Dedifferentiated amniotic fluid mesenchymal stem cell (primary cell): ENCODE results near the gene PLXNA1.

ENCODE experiments used
- DNase-seq: peaks from one replicate; pipeline ENCODE4 v3.0.0-alpha.2; 2016; ENCODE audit errors: extremely low spot score

Gene PLXNA1

GRCh38 chr3:126982471-126983175 is at the start of gene PLXNA1:
TSS of gene PLXNA1 (plus strand) at chr3:126983115. CDS start at chr3:126988594, 5,479 bp downstream.
- peak; percentile 54 for DNase-seq

DNA sequence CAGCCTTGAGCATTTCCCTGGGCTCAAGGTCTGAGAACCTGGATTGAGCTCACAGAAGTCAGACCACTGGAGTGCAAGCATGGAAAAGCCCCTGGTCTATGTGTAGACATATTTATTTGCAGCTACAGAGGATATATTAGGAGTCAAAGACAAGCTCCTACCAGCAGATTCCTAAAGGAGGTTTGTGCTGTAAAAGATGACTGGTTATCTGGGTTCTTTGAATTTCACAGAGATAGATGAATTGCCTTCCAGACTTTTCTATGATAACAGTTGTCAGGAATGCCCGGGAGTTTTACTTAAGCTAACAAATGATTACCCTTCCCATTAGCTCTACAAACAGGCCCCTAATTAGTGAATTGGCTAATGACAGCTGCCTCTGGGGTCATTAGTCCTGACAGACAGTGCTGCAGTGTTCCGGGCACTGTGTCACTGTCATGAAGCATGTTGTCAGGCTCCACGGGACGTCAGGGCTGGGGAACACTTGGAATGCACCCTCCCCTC is 48.8 kb upstream of the PLXNA1 start:
- DNase-seq, result no peak

DNA sequence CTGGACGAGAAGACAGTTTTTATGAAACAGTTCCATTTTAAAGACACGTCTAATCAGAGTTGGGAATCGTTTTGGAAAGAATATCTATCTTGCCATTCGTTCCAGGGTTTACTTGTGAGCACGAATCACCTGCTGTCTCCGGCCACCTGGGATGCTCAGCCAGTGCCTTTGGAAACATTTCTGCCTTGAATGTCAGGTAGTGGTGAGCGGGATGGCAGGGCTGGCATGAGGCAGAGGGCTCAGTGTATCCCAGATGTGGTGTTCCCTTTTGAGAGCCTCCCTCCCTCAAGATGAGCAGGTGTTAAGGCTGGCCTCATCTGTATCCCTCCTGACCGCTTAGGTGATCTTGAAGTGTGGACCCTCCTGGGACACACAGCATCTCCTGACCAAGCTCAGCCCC is 47.9 kb upstream of the PLXNA1 start:
- no peak for DNase-seq

DNA sequence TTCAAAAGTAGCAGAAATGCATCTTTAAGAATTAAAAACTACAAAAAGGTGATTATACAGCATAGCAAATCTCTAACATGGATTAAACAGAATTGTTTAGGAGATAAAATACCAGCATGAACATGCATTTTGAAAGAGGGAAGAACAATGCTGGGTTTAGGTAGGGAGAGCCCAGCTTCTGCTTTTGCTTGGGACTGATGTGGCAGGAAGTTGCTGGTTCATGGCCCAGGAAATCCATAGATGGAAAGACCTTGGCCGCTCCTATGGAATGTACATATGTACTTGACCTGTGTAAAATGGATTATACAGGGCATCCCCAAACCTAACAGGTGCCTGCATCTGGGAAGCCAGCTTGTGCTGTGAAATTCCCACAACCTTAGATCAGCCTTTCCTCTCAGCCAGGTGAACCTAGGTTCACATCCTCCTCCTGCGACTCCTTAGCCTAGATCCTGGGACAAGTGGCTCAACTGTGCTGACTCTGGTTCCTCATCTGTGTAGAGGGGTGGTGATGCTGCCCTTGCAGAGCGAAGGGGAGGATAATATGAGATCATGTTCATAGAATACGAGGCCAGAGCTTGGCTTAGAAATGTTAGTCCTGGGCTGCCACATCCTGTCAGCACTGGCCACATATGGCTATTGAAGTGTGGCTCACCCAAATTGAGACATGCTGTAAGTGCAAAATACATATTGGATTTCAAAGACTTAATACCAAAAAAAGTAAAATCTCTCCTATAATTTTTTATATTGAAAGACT is 47.0 kb upstream of the PLXNA1 start:
- DNase-seq, result no peak

DNA sequence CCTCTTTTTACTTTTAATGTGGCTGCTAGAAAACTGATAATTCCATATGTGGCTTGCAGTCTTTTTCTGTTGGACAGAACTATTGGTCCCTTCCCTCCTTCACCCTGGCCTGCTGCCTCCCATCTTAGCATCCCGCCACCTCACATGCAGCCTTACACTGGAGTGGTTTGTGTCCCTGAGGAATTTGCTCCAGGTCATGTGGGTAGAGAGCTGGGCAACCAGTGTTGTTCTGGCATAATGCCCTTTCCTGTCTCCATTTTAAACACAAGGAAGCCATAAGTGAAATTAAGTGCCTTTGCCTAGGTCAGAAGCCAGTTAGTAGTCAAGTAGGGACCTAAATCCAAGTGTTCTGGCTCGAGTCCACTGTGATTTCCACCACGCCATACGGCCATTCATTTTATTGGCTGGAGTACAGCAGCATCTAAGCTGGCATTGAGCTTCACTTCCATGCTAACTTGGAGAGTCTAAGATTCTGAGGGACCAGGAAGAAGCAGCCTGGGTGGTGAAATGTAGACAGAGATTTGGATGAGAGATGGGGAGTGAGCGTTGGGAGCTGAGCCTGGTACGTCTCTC is 46.0 kb upstream of the PLXNA1 start:
- no peak for DNase-seq

GRCh38 chr3:126937533-126937932 is 45.4 kb upstream of the PLXNA1 start:
- DNase-seq, result no peak

DNA sequence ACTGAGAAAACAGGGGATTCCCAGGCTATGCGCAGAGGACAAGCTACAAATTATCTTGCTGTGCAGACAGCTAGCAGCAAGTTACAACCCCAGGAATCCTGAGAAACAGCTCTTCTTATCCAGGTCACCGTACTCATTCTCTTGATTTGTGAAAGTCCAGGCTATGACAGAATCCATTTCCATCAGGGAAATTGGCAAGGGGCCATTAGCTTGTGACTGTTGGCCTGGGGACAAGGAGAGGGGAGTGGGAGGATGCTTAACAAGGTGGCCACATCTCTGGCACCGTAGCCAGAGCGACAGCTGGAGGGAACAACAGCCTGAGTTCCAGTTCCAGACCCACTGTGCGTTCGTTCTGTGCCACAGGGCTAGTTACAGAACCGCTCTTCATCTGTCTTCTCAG is 44.9 kb upstream of the PLXNA1 start:
- no peak for DNase-seq

DNA sequence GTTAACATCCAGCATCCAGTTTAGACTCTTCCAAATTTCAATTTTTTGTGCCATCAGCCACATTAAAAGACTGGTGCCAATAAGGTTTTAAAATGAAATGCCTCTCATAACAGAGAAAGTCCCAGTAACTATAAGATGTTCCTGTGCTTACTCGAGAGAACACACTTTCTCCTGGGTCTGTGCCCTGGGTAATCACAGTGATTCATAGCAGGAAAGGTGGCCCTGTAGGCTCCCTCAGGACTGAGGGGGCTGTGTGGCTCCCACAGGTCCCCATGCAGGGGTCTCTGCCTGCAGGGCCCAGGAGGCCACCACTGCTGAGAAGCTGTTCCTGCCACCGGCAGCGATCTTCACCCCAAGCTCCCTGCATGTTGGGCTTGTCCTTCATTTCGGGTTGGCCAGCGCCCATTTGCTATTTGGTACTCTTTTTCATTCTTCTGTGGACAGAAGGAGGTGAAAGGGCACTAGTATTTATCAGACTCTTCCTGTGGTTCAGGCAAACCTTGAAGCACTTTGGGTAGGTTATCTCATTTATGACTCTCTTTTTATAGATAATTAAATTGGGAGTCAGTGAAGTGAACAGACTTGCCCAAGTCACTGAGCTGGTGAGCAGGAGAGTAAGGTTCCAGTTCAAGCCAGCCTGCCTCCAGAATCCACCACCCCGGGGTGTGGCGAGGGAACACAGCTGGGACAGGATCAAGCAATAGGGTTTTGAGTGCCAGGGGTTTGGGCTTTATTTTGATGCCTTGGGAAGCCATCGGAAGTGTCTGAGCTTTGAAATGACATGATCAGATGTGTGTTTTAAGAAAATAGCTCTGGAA is 44.2 kb upstream of the PLXNA1 start:
- no peak for DNase-seq

DNA sequence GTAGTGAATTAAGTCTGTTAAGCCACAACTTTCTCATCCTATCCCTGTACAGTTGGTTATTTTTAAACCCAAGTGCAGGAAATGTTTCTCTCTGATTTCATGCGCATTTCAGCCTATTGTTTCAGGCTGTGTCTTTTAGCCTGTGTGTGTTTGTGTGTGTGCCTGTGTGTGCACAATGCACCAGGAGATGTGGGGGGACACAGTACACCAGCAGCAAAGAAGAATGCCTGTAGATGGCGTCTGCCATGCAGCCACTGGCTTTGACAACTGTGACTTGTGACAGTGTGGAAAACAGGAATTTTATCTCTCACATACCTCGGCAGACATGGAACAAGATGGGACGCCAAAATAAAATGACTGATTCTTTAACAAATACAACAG is 43.6 kb upstream of the PLXNA1 start:
- no peak for DNase-seq

DNA sequence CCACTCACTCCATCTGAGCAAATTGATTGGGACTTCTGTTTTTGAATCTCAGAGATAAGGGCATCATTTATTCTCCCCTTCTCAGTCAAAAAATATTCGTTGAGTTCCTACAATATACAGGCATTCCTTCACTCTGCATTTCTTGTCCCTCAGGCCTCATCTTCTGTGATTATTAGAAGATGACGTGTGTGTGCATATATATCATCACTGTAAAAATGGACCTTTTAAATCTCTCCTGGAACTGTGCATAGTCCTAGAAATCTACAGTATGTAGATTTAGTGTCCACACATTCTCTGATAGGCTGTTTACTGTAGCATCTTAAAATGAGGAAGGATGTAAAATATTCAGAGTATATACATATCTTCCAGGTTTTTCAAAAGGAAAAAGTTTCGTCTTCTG is 43.2 kb upstream of the PLXNA1 start:
- no peak for DNase-seq

DNA sequence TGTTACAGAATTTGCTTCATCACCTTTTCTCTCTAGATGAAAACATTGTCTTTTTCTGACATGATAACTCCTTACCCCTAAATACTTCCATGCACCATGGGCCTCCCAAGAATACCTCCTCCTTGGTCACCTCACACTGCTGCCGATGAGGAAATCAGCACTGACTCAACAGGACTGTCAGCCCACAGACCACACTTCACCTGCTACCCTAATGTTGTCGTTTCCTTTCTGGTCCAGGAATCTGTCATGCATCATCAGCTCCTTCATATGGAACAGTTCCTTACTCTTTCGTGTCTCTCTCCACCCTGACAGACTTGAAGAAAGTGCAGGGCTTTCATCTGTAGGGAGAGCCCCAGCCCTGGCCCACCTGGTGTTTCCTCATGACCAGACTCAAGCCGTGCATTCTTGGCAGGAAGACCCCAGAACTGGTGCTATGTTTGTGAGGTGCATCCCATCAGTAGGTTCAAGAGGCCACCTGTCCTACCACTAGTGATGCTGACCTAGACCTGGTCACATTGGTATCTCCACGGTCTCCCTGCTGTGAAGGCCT is 41.1 kb upstream of the PLXNA1 start:
- no peak for DNase-seq

DNA sequence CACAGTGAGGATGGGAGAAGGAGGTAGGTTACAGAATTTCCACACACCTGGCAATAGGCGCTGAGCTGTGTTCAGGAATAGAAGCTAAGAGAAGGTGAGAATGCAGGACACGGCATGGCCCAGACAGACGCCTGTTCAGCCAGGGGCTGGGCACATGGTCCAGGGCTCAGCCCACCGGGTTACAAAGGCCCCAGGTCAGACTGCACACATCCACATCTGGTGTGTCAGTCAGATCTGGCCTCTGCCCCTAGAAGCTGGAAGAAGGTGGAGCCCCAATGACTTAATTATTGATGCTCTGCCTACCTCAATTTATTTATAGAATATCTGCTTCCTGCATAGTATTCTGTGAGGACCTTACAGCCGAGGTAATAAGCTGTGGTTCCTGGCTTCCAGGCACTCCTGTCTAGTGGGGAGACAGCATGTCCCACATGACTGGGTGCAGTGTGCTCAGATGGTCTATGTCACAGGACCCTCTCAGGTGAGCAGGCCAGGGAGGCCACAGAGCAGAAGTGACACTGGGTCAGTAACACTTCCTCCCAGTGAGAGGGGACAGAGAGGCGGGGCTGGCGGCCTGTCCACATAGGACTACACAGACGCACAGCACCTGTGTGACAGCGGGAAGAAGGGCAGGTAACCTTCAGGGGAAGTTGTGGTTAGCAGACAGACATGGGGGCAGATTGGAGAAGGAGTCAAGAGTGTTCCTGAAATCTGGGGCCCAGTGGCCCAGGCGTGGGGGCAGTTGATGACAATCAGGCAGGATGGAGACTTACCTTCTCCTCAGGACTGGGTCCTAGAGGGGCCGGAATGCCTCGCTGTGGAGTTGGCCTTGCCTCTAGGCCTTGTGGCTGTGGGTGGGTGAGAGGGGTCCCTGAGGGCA is 38.6 kb upstream of the PLXNA1 start:
- no peak for DNase-seq

DNA sequence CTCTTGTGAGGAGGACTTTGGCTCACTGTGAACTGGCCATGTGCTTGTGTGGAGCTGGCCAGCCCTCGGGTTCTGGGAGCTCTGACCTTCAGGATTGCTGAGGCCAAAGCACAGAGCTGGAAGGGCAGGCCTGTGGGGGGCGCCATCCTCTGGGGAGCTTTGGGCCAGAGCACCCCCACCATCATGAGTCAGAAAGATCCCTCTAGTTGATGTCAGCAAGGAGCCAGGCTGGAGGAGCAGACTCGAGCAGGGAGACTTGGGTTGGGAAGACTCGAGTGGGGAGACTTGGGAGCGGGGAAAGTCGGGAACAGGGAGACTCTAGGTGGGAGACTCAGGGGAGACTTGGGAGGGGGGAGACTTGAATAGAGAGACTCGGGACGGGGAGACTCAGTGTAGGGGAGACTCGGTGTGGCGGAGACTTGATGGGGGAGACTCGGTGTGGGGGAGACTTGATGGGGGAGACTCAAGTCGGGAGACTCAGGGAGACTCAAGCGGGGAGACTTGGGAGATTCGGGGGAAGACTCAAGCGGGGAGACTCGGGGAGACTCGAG is 37.7 kb upstream of the PLXNA1 start:
- no peak for DNase-seq

DNA sequence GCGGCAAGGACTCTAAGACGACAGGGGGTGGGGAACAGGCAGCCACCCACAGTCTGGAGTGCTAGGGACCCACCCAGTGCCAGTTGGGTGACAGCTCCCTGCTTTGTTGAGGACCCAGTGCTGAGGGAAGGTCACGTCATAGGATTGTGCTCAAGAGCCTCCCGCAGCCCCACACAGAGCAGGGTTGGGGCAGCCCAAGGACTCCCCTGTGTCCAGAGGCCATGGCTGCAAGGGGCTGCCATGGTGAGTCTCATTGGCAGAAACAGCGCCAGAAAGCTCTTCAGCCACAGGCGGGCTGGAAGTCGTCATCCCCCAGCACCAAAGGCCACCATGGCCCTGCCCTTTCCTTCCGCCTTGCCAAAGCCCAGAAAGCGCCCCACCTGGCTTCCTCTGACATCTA is 37.0 kb upstream of the PLXNA1 start:
- DNase-seq, result no peak

DNA sequence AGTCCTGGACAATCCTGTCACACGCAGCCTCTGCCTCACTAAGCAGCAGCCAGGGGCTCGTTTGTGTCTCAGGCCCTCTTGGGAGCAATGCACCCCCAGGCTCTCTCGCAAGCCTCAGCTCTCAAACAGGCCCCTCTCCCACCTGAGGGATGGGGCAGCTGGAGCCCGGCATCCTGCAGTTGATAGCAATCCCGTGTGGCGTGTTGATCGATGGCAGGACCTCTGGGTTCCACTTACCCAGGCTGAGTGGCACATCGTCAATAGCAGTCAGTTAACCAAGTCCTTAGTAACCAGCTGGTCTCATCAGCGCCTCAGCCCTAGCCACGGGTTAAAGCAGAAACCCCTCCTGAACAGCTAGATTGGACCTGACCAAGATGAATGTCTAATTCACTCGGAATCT is 36.5 kb upstream of the PLXNA1 start:
- no peak for DNase-seq

DNA sequence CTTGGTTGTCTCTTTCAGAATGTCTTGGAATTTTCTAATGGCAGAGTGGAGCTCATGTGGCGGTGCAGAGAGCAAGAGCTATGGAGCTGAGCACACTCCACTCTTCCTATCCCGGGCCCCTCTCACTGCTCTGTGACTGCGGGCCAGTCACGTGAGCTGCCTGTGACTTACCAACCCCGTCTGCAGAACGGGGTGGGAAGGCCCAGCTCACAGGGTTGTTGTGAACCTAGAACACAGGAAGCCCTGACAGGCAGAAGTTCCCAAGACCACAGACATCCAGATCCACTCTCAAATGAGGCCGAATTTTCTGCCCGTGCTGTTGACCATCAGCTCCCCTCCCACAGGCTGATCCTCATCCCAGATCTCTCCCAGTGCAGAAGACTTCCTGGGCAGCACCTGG is 35.5 kb upstream of the PLXNA1 start:
- DNase-seq, result no peak

- DNase-seq, result no peak
These were observed 33.9 kb upstream of the PLXNA1 start for GRCh38 chr3:126948980-126949535.

GRCh38 chr3:126951561-126951960 is 31.4 kb upstream of the PLXNA1 start:
- no peak for DNase-seq

DNA sequence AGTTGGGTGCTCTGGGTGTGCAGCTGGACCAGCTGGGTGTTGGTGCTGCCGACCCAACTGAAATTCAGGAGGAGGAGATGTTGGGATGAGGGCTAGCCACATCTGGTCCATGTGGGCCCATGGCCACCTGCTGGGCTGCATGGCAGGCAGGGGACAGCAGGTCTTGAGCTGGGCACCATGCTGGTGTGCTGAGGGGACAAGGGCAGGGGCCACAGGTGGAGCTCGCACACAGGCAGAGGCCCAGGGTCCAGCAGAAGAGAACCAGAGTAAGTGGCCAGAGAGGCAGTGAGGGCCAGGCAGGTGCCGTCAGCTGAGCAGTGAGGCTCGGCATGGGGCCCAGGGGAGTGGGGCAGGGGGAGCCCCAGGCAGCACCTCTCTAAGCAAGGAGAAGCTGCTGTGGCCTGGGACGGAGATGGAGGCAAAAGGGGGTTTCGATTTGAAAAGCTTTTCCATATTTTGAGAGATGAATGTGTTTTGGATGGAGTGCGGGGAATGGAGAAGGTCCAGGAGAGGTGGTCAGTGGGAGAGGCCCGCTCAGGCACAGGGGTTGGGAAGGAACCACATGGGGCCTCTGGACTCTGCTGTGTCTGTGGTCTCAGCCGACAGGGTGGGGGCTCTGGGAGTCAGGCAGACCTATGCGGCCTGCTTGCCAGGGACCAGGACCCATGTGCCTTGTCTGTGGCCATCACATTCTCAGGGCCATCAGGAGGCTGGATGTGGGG is 30.5 kb upstream of the PLXNA1 start:
- no peak for DNase-seq
